Measurements from ENCODE around the gene EDIL3.

The EDIL3 gene

DNA sequence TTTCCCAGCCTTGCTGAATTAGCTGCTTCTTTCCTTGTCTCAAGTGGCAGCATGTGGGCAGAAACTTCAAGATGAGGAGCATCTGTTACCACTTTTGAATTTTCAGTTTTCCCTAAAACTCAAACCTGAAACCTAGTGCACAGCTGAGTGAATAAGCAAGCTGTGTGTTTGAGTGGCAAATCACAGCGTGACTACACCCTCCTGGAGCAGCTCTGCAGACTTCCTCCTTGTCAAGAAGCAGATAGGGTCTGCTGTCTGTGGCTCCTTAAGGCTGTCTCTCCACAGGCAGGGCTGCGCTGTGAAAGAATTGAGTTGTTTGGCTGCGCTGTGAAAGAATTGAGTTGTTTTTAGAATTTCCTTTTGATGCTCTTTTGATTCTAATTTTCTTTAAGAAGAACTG lies 484.4 kb downstream of the EDIL3 start:
- no peak overlapping the region for H3K4me3 ChIP-seq (ENCODE audit: low read depth, low read length)
- TF ChIP-seq, protein P1, sequence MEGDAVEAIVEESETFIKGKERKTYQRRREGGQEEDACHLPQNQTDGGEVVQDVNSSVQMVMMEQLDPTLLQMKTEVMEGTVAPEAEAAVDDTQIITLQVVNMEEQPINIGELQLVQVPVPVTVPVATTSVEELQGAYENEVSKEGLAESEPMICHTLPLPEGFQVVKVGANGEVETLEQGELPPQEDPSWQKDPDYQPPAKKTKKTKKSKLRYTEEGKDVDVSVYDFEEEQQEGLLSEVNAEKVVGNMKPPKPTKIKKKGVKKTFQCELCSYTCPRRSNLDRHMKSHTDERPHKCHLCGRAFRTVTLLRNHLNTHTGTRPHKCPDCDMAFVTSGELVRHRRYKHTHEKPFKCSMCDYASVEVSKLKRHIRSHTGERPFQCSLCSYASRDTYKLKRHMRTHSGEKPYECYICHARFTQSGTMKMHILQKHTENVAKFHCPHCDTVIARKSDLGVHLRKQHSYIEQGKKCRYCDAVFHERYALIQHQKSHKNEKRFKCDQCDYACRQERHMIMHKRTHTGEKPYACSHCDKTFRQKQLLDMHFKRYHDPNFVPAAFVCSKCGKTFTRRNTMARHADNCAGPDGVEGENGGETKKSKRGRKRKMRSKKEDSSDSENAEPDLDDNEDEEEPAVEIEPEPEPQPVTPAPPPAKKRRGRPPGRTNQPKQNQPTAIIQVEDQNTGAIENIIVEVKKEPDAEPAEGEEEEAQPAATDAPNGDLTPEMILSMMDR (IDR thresholded peaks at IDR 0.05; ENCODE audit: low read depth, low read length): no peak

DNA sequence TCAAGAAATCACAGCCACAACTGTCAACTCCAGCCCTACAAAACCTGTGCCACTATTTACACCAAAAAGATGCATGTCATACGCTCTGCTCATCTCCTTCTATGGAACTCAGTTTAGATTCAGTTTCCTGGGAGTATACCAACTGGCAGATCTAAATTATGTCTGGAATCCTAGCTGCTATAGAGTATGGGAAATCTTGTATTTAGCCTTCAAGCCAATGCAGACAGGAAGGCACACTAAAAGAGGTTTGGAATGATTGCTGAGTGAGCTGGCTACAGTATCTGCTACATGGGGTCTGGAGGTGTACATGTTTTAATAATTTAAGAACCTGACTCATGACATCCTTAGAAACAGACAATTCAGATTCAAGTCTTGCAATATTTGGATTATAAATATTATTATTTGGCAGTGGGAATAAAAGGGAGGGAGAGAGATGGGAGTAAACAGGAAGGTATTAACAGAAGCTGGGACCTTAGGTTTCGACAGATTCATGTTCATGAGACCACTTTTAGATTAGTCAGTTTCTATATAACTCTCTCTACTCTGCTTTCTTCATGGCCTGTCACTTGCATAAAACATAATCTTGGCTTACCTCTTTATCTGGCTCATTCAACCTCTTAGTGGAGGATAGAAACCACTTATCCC lies 485.2 kb downstream of the EDIL3 start:
- TF ChIP-seq, protein P1 (IDR thresholded peaks at IDR 0.05; ENCODE audit: low read depth, low read length): no peak
- no peak overlapping the region for H3K4me3 ChIP-seq (ENCODE audit: low read depth, low read length)

DNA sequence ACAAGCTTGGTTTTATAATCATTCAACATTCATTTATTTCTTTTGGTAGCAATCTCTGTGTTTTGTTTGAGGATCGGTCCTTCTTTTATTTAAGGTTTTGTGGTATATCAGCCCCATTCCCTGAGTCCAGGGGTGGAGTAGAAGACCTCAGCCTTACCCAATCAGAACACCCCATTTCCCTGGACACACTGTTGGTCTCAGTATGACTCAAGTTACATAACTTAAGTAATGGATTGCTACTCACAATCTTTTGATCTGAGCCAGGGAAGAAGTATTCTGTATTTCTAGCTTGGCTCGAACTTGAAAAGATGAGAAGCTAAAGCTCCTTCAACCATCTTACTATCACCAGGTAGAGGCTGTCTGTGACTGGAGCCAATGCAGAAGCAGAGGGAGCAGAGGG lies 488.8 kb downstream of the EDIL3 start:
- TF ChIP-seq, protein P1 (IDR thresholded peaks at IDR 0.05; ENCODE audit: low read depth, low read length): no peak
- H3K4me3 ChIP-seq (ENCODE audit: low read depth, low read length): no peak overlapping the region

DNA sequence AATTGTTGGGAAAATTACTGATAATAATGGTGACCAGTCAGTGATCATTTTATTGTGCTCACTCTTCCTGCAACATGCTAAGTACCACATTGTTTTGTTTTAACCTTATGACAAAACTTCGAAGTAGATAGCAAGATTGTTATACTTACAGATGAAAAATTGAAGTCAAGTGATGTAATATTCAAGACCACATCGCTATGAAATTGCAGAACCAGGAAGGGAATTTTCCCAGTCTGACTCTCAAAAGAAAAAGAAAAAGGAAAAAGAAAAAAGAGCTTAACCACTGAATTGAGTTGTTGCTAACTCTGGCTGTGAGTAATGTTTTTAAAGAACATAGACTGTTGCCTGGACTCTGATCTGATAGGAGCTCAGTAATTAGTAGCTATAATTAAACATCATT lies 493.4 kb downstream of the EDIL3 start:
- no peak overlapping the region for H3K4me3 ChIP-seq (ENCODE audit: low read depth, low read length)
- TF ChIP-seq, protein P1 (IDR thresholded peaks at IDR 0.05; ENCODE audit: low read depth, low read length): no peak

All from WI38 (cell line).